Smooth muscle cell (in vitro differentiated cells): ENCODE measurements around the gene YLPM1. TPM values are rescaled to one million over a fixed set of nuclear protein-coding genes. Genes with fewer than 3 reads are reported as not detected.

Experiments used
- DNase-seq: peaks from one replicate; lab custom pipeline; 2025; ENCODE audit not compliant: unreplicated experiment; lab: John Stamatoyannopoulos, UW
- H2AFZ ChIP-seq: fragments of 200-600 bp; sonication (generic); 2 replicates; pipeline ENCODE4 v1.6.0; 2016; ENCODE audit warnings: antibody characterized with exemption, low read depth, mild to moderate bottlenecking
- H3F3A ChIP-seq: fragments of 200-600 bp; sonication (generic); 2 replicates; pipeline ENCODE4 v1.6.0; 2017; ENCODE audit warnings: antibody characterized with exemption, low read depth
- H3K27ac ChIP-seq: fragments of 200-600 bp; sonication (generic); 2 replicates; pipeline ENCODE4 v1.5.1; 2016; ENCODE audit warnings: low read depth, mild to moderate bottlenecking
- H3K27me3 ChIP-seq: fragments of 200-600 bp; sonication (generic); 2 replicates; pipeline ENCODE4 v1.6.1; 2016; ENCODE audit warnings: low read depth, mild to moderate bottlenecking
- H3K36me3 ChIP-seq: fragments of 200-600 bp; sonication (generic); 2 replicates; pipeline ENCODE4 v1.5.1; 2016; ENCODE audit warnings: low read depth
- H3K4me1 ChIP-seq: fragments of 200-600 bp; sonication (generic); 2 replicates; pipeline ENCODE4 v1.5.1; 2016; ENCODE audit warnings: low read depth
- H3K4me2 ChIP-seq: fragments of 200-600 bp; sonication (generic); 2 replicates; pipeline ENCODE4 v1.6.0; 2016; ENCODE audit warnings: mild to moderate bottlenecking
- H3K4me3 ChIP-seq: fragments of 200-600 bp; sonication (generic); 2 replicates; pipeline ENCODE4 v1.5.1; 2016; ENCODE audit warnings: mild to moderate bottlenecking
- H3K79me2 ChIP-seq: fragments of 200-600 bp; sonication (generic); 2 replicates; pipeline ENCODE4 v1.6.0; 2016; ENCODE audit warnings: low read depth, mild to moderate bottlenecking
- H3K9ac ChIP-seq: fragments of 200-600 bp; sonication (generic); 2 replicates; pipeline ENCODE4 v1.6.0; 2016; ENCODE audit warnings: low read depth
- H3K9me3 ChIP-seq: fragments of 200-600 bp; sonication (generic); replicated peaks from 2 replicates; pipeline ENCODE4 v1.5.1; 2016; ENCODE audit warnings: low read depth
- H4K20me1 ChIP-seq: fragments of 200-600 bp; sonication (generic); 2 replicates; pipeline ENCODE4 v1.6.0; 2016; ENCODE audit warnings: low read depth
- CTCF ChIP-seq: fragments of 200-600 bp; sonication (generic); IDR thresholded peaks from 2 replicates; pipeline ENCODE4 v1.5.1; 2017; ENCODE audit warnings: borderline replicate concordance, mild to moderate bottlenecking, antibody characterized with exemption; ENCODE audit not compliant: insufficient read depth, poor library complexity, severe bottlenecking
- WGBS: methylation state at CpG from one replicate; pipeline ENCODE4 v1.1.7; 2016; ENCODE audit warnings: low lambda C conversion rate; 5-methylcytosine and 5-hydroxymethylcytosine counted together
- polyA plus RNA-seq: library from polyadenylated mRNA; unstranded; fragments of >200 nt; fragmentation: Nextera tagmentation; extraction: Ambion mirVana; gene quantifications from 2 replicates; pipeline ENCODE4 v1.2.1, GENCODE V29; 2016
- total RNA-seq: library from RNA; depleted of rRNA; stranded (reverse); fragments of >200 nt; gene quantifications from 2 replicates; pipeline ENCODE4 v1.2.3, GENCODE V29; 2014

Gene YLPM1
- total and polyA plus RNA-seq, 2 experiments from 2014 or later, result 15.5 to 29.7 TPM

- no peak overlapping the region for H3K9ac ChIP-seq
- no peak overlapping the region for H2AFZ ChIP-seq
- H3F3A ChIP-seq, result no peaks in the 10 kb centered on the region
- no peak for TF ChIP-seq CTCF
- H3K4me2 ChIP-seq, result no peak overlapping the region
- H3K4me1 ChIP-seq, result no peaks in the 10 kb centered on the region
- no peaks in the 10 kb centered on the region for H3K79me2 ChIP-seq
- no peak for DNase-seq
- H3K9me3 ChIP-seq, result no peaks in the 10 kb centered on the region
- H3K4me3 ChIP-seq, result no peak overlapping the region
- H4K20me1 ChIP-seq, result no peaks in the 10 kb centered on the region
- no peak overlapping the region for H3K27ac ChIP-seq
- WGBS, result 88% methylated on average over 4 of the region's 4 CpGs
- H3K36me3 ChIP-seq, result no peaks in the 10 kb centered on the region
- H3K27me3 ChIP-seq, result no peaks in the 10 kb centered on the region
Measured at GRCh38 chr14:74853581-74853980, 90.5 kb downstream of the YLPM1 start.

GRCh38 chr14:74855021-74855420 is 91.9 kb downstream of the YLPM1 start:
- DNase-seq, result no peak
- H3K9ac ChIP-seq, result no peak overlapping the region
- no peak overlapping the region for H3K27ac ChIP-seq
- H3K27me3 ChIP-seq, result no peaks in the 10 kb centered on the region
- H3K9me3 ChIP-seq, result no peaks in the 10 kb centered on the region
- no peaks in the 10 kb centered on the region for H3K79me2 ChIP-seq
- no peaks in the 10 kb centered on the region for H4K20me1 ChIP-seq
- H3K4me3 ChIP-seq, result no peak overlapping the region
- TF ChIP-seq CTCF, result no peak
- H2AFZ ChIP-seq, result no peak overlapping the region
- H3K4me2 ChIP-seq, result no peak overlapping the region
- H3K36me3 ChIP-seq, result no peaks in the 10 kb centered on the region
- H3K4me1 ChIP-seq, result no peaks in the 10 kb centered on the region
- no peaks in the 10 kb centered on the region for H3F3A ChIP-seq
- 84% methylated on average over 7 of the region's 7 CpGs for WGBS

- Histone ChIP-seq H3F3A (no peaks in the 10 kb centered on the region), H3K36me3 (no peaks in the 10 kb centered on the region), H3K9me3 (no peaks in the 10 kb centered on the region), H3K4me1 (no peaks in the 10 kb centered on the region), H3K4me3 (no peak overlapping the region), H3K27me3 (no peaks in the 10 kb centered on the region), H3K9ac (no peak overlapping the region), H3K79me2 (no peaks in the 10 kb centered on the region), H3K4me2 (no peak overlapping the region), H3K27ac (no peak overlapping the region), H4K20me1 (no peaks in the 10 kb centered on the region), H2AFZ (no peak overlapping the region)
- no peak for DNase-seq
- TF ChIP-seq CTCF, result no peak
- WGBS, result 80% methylated on average over 4 of the region's 4 CpGs
Measured at GRCh38 chr14:74855945-74856344, 92.8 kb downstream of the YLPM1 start.

GRCh38 chr14:74856366-74856765 is 93.2 kb downstream of the YLPM1 start:
- no peak for TF ChIP-seq CTCF
- Histone ChIP-seq H3K79me2 (no peaks in the 10 kb centered on the region), H3K27ac (no peak overlapping the region), H3K4me3 (no peak overlapping the region), H3K36me3 (no peaks in the 10 kb centered on the region), H3F3A (no peaks in the 10 kb centered on the region), H3K9me3 (no peaks in the 10 kb centered on the region), H3K4me1 (no peaks in the 10 kb centered on the region), H4K20me1 (no peaks in the 10 kb centered on the region), H3K9ac (no peak overlapping the region), H2AFZ (no peak overlapping the region), H3K27me3 (no peaks in the 10 kb centered on the region), H3K4me2 (no peak overlapping the region)
- WGBS, result 86% methylated on average over 1 of the region's 1 CpG
- no peak for DNase-seq
